NB4 (cell line): Measurements from ENCODE around the gene MYADML2.

Experiments used
- DNase-seq: peaks from one replicate; pipeline ENCODE4 v3.0.0; 2010; ENCODE audit warnings: low read depth
- H3K4me3 ChIP-seq: one replicate; pipeline ENCODE4 v1.5.1; 2011; ENCODE audit warnings: mild to moderate bottlenecking, low read depth, low read length, moderate library complexity
- MYC ChIP-seq: IDR thresholded peaks from 2 replicates; pipeline ENCODE4 v1.6.1; 2011; ENCODE audit warnings: low read depth, low read length
- POLR2A ChIP-seq: IDR thresholded peaks from 2 replicates; pipeline ENCODE4 v1.6.1; 2011; ENCODE audit warnings: mild to moderate bottlenecking; ENCODE audit not compliant: insufficient read length; ENCODE audit errors: extremely low read depth
- TF ChIP-seq, protein P1 (sequence below): IDR thresholded peaks from 2 replicates; pipeline ENCODE4 v1.6.1; 2011; ENCODE audit warnings: low read depth, low read length
- TF ChIP-seq, protein P2 (sequence below): IDR thresholded peaks from one replicate; pipeline ENCODE4 v1.5.1; 2012; ENCODE audit warnings: low read depth, low read length

Gene MYADML2

DNA sequence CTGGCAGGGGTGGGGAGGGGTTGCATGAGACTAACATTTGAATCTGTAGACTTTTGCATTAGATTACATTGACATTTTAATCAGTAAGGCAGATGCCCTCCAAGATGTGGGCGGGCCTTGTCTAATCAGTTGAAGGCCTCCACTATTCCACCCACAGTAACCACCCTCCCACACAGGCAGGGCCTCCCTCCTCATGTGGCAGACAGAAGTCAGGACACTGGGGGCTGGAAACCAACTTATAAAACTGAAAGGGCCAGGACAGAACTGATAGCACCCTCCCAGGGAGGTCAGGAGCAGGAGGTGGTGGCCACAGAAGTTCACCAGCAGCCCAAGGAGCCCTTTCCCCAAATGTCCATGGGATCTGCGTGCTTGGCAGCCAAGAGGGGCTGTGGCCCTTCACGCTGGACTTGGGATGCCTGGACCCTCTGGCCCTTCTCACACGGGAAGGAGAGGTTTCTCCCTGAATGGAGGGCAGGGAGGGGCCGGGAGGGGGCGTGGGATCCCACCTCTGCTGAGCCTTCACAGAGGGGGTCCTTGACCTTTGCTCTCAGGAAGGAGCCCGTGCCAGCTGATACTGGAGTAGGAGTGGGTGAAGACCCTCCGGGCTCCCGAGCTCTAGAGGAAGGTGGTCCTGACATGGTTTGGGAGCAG lies 14.6 kb downstream of the MYADML2 start:
- DNase-seq = peak; percentile 46
- H3K4me3 ChIP-seq = no peak overlapping the region
- TF ChIP-seq POLR2A (no peak), MYC (no peak)
- TF ChIP-seq, protein P1, sequence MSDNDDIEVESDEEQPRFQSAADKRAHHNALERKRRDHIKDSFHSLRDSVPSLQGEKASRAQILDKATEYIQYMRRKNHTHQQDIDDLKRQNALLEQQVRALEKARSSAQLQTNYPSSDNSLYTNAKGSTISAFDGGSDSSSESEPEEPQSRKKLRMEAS = no peak
- TF ChIP-seq, protein P2, sequence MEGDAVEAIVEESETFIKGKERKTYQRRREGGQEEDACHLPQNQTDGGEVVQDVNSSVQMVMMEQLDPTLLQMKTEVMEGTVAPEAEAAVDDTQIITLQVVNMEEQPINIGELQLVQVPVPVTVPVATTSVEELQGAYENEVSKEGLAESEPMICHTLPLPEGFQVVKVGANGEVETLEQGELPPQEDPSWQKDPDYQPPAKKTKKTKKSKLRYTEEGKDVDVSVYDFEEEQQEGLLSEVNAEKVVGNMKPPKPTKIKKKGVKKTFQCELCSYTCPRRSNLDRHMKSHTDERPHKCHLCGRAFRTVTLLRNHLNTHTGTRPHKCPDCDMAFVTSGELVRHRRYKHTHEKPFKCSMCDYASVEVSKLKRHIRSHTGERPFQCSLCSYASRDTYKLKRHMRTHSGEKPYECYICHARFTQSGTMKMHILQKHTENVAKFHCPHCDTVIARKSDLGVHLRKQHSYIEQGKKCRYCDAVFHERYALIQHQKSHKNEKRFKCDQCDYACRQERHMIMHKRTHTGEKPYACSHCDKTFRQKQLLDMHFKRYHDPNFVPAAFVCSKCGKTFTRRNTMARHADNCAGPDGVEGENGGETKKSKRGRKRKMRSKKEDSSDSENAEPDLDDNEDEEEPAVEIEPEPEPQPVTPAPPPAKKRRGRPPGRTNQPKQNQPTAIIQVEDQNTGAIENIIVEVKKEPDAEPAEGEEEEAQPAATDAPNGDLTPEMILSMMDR = no peak

DNA sequence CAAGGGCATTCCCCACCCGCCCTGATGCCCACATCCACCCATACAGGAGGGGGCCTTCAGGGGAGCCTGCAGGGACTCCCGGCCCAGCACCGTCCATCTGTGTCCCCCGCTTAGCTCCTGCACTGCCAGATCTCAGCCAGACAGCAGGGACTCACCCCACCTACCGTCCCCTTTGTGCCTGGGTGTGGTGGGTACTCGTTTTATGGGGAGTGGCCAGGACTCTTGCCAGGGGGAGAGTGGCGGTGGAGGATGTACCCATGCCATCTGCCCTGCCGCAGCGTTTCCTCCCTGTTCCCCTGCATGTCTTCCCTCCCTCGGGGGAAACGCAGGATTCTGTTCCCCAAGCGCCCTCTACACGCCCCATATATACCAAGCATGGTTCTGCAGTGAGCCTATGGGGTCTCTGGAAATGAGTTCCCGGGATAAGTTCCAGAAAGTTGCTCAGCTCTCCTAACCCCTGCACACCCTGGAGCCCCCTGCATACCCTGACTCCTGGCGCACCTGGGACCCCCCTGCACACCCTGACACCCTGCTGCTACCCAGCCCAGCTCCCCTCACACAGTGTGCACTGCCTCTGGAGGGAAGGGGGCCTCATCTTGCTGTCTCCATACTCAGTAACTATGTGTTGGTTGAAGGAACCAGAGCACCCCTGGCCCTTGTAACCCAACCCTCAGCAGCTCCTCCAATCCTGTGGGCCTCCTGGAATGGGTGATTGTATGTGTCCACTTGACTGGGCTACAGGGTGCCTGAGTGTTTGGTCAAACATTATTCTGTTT lies 15.3 kb downstream of the MYADML2 start:
- no peak for DNase-seq
- TF ChIP-seq, protein P2 = no peak
- TF ChIP-seq POLR2A = no peak
- TF ChIP-seq MYC = no peak
- TF ChIP-seq, protein P1 = no peak
- no peak overlapping the region for H3K4me3 ChIP-seq

DNA sequence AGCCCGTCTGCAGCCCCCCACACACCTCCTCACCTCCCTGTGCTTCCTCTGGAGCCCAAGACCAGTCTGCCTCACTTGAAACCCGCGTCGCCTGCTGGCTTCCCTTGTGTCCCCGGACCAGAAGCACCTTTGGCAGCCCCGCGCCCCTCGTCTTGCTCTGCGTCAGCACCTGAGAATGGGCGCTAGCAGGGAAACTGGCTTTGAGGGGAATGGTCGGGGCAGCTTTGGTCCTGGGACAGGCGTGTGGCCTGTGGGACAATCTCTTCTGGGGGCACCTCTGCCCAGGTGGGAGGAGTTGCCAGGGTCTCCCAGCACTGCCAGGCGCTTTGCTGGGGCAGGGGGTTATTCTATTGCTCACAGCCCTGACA lies 15.9 kb downstream of the MYADML2 start:
- DNase-seq = no peak
- TF ChIP-seq, protein P1 = no peak
- no peak for TF ChIP-seq POLR2A
- H3K4me3 ChIP-seq = no peak overlapping the region

DNA sequence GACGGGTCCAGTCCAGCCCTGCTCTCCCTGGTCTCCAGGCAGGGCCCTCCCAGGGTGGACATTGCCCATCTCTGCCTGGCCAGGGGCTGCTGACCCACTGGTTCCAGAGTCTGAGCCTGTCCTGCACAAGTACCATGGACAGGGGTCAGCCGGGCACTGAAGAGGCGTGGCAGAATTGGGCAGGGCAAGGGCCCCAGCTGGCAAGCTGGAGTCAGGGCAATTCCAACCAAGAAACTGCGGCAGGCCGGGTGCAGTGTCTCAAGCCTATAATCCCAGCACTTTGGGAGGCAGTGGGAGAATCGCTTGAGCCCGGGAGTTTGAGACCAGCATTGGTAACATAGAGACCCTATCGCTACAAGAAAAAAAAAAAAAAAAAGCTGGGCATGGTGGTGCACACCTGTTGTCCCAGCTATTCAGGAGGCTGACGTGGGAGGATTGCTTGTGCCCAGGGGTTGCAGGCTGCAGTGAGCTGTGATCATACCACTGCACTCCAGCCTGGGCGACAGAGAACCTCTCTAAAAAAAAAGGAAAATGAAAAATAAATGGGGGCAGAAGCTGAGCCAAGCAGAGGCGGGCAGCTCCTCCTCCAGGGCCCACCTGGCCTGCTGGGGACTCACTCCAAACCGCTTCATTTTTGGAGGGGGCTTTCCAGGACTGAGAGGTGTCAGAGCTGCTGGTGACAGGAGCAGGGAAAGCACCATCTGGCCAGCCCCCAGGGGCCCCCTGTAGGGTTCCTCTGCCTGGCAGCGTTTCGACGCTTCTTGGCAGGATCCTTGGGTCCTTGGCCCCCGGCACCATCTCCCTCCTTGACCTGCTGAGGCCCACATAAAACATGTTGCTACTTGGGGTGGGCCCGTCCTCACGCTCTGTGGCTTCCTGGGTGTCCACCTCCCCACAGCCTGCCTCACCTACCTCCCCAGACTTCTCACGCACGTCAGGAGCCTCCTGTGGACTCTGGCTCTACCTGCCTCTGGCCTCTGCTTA lies 16.6 kb downstream of the MYADML2 start:
- H3K4me3 ChIP-seq = no peak overlapping the region
- no peak for DNase-seq
- TF ChIP-seq, protein P1 = no peak

DNA sequence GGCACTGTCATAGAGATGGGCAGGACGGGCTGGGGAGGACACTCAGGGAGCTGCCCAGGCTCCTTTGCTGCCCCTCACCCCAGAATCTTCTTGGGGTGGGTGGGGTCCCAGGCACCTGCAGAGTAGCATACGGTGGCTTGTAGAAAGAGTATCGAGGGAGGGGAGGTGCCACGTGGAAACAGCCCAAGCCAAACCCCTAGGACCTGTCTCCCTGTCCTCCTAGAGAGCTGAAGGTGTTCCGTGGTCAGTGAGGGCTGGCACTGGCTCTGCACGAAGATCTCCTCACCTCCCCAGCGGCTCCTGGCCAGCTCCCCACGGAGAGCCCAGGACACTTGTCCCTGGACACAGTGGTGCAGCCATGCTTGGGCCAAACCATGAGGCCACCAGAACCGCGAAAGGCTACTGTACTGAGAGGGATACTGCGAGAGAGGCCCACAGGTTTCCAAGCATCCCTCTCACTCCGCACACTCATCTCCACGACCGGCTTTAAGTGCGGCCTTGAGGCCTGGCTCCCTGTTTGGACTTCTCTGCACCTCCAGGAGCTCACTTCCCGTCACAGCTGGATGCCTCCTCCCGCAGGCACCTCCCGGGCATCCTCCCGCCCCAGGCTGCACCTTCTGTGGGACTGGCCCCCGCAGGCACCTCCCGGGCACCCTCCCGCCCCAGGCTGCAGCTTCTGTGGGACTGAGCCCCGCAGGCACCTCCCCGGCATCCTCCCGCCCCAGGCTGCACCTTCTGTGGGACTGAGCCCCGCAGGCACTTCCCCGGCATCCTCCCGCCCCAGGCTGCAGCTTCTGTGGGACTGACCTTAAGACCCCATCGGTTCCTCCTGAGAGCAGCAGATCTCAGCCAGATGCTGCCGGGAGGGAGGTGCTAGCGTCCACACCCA lies 17.5 kb downstream of the MYADML2 start:
- H3K4me3 ChIP-seq = peak overlapping the region; percentile 62
- TF ChIP-seq MYC (no peak), POLR2A (no peak)
- TF ChIP-seq, protein P1 = no peak
- TF ChIP-seq, protein P2 = no peak
- no peak for DNase-seq
